Neural progenitor cell (in vitro differentiated cells): ENCODE results near the gene GDI2. TPM values are rescaled to one million over a fixed set of nuclear protein-coding genes. Genes with fewer than 3 reads are reported as not detected.

Experiments used
- DNase-seq: peaks from one replicate; pipeline ENCODE4 v3.0.0-alpha.2; 2016; ENCODE audit warnings: low spot score
- H2AFZ ChIP-seq: fragments of 200-600 bp; sonication (generic); replicated peaks from 2 replicates; pipeline ENCODE4 v1.6.1; 2016; ENCODE audit warnings: antibody characterized with exemption
- H3F3A ChIP-seq: fragments of 200-600 bp; sonication (generic); 2 replicates; pipeline ENCODE4 v1.6.1; 2016; ENCODE audit warnings: antibody characterized with exemption, low read depth
- H3K27ac ChIP-seq: fragments of 200-600 bp; sonication (generic); 2 replicates; pipeline ENCODE4 v1.5.1; 2016; ENCODE audit warnings: mild to moderate bottlenecking
- H3K27me3 ChIP-seq: fragments of 200-600 bp; sonication (generic); 2 replicates; pipeline ENCODE4 v1.6.1; 2016; ENCODE audit warnings: mild to moderate bottlenecking, moderate library complexity
- H3K36me3 ChIP-seq: fragments of 200-600 bp; sonication (generic); 2 replicates; pipeline ENCODE4 v1.5.1; 2016
- H3K4me1 ChIP-seq: fragments of 200-600 bp; sonication (generic); 2 replicates; pipeline ENCODE4 v1.6.1; 2016; ENCODE audit warnings: mixed run types
- H3K4me2 ChIP-seq: fragments of 200-600 bp; sonication (generic); 2 replicates; pipeline ENCODE4 v1.6.1; 2016
- H3K4me3 ChIP-seq: fragments of 200-600 bp; sonication (generic); 2 replicates; pipeline ENCODE4 v1.5.1; 2016
- H3K79me2 ChIP-seq: fragments of 200-600 bp; sonication (generic); 2 replicates; pipeline ENCODE4 v1.6.1; 2016; ENCODE audit warnings: low read depth
- H3K9ac ChIP-seq: fragments of 200-600 bp; sonication (generic); 2 replicates; pipeline ENCODE4 v1.6.1; 2016
- H3K9me3 ChIP-seq: fragments of 200-600 bp; sonication (generic); 2 replicates; pipeline ENCODE4 v1.5.1; 2016; ENCODE audit warnings: low read depth
- H4K20me1 ChIP-seq: fragments of 200-600 bp; sonication (generic); 2 replicates; pipeline ENCODE4 v1.6.1; 2016; ENCODE audit warnings: low read depth
- H3K27ac Mint-ChIP-seq: 3 replicates; pipeline ENCODE4 v1.8.0; 2021; ENCODE audit warnings: mixed read lengths
- H3K27me3 Mint-ChIP-seq: 2 replicates; pipeline ENCODE4 v1.8.0; 2022; ENCODE audit warnings: low read depth, mild to moderate bottlenecking, inconsistent platforms, moderate library complexity, mixed read lengths; ENCODE audit not compliant: insufficient read depth
- H3K36me3 Mint-ChIP-seq: 3 replicates; pipeline ENCODE4 v1.8.0; 2021; ENCODE audit warnings: mixed read lengths
- H3K4me1 Mint-ChIP-seq: 3 replicates; pipeline ENCODE4 v1.8.0; 2021; ENCODE audit warnings: mixed read lengths
- H3K4me3 Mint-ChIP-seq: 3 replicates; pipeline ENCODE4 v1.8.0; 2021; ENCODE audit warnings: mild to moderate bottlenecking, moderate library complexity, mixed read lengths
- H3K9me3 Mint-ChIP-seq: 3 replicates; pipeline ENCODE4 v1.8.0; 2020; ENCODE audit warnings: mixed read lengths
- CTCF ChIP-seq: fragments of 200-600 bp; sonication (generic); IDR thresholded peaks from 2 replicates; pipeline ENCODE4 v1.5.1; 2017; ENCODE audit warnings: antibody characterized with exemption, mild to moderate bottlenecking
- EZH2 ChIP-seq: fragments of 200-600 bp; sonication (generic); IDR thresholded peaks from 2 replicates; pipeline ENCODE4 v1.6.1; 2017; ENCODE audit warnings: antibody characterized with exemption, mild to moderate bottlenecking, moderate library complexity
- EZH2phosphoT487 ChIP-seq: fragments of 200-600 bp; sonication (generic); IDR thresholded peaks from 2 replicates; pipeline ENCODE4 v1.6.1; 2017; ENCODE audit warnings: antibody characterized with exemption
- total RNA-seq: library from RNA; depleted of rRNA; stranded (reverse); fragments of >200 nt; gene quantifications from 2 replicates; pipeline ENCODE4 v1.2.3, GENCODE V29; 2015; ENCODE audit warnings: low replicate concordance

The GDI2 gene
- total RNA-seq, 1 donor from 2014 or later: 592 TPM

GRCh38 chr10:5732141-5732540, 81.1 kb downstream of the GDI2 start:
- no peak for TF ChIP-seq CTCF
- no peak for TF ChIP-seq EZH2
- TF ChIP-seq EZH2phosphoT487: no peak
- Mint-ChIP-seq H3K4me1 (peaks cover 2% of the 10 kb centered on the region), H3K9me3 (no peaks in the 10 kb centered on the region), H3K36me3 (peaks cover 9% of the 10 kb centered on the region), H3K27me3 (no peaks in the 10 kb centered on the region), H3K27ac (no peak overlapping the region), H3K4me3 (no peak overlapping the region)
- Histone ChIP-seq H3F3A (no peaks in the 10 kb centered on the region), H3K36me3 (peaks cover 3% of the 10 kb centered on the region), H3K9me3 (no peaks in the 10 kb centered on the region), H2AFZ (no peak overlapping the region), H3K27me3 (no peaks in the 10 kb centered on the region), H3K27ac (no peak overlapping the region), H3K4me3 (no peak overlapping the region), H3K9ac (no peak overlapping the region), H3K4me2 (no peak overlapping the region), H3K79me2 (no peaks in the 10 kb centered on the region), H3K4me1 (no peaks in the 10 kb centered on the region), H4K20me1 (no peaks in the 10 kb centered on the region)
- no peak for DNase-seq

GRCh38 chr10:5731559-5731958, 81.7 kb downstream of the GDI2 start:
- Histone ChIP-seq H3K27me3 (no peaks in the 10 kb centered on the region), H3K4me1 (no peaks in the 10 kb centered on the region), H4K20me1 (no peaks in the 10 kb centered on the region), H3K4me3 (no peak overlapping the region), H3K4me2 (no peak overlapping the region), H3K9ac (no peak overlapping the region), H3K9me3 (no peaks in the 10 kb centered on the region), H3F3A (no peaks in the 10 kb centered on the region), H3K36me3 (peaks cover 3% of the 10 kb centered on the region), H3K79me2 (no peaks in the 10 kb centered on the region), H2AFZ (no peak overlapping the region), H3K27ac (no peak overlapping the region)
- peaks cover 8% of the 10 kb centered on the region for H3K36me3 Mint-ChIP-seq
- H3K9me3 Mint-ChIP-seq: no peaks in the 10 kb centered on the region
- TF ChIP-seq EZH2phosphoT487: no peak
- no peak for TF ChIP-seq EZH2
- no peak for TF ChIP-seq CTCF
- H3K27ac Mint-ChIP-seq: no peak overlapping the region
- H3K4me1 Mint-ChIP-seq: no peaks in the 10 kb centered on the region
- no peak overlapping the region for H3K4me3 Mint-ChIP-seq
- DNase-seq: no peak
- no peaks in the 10 kb centered on the region for H3K27me3 Mint-ChIP-seq

GRCh38 chr10:5730766-5731165, 82.5 kb downstream of the GDI2 start:
- DNase-seq: no peak
- no peak for TF ChIP-seq CTCF
- no peak for TF ChIP-seq EZH2
- no peak for TF ChIP-seq EZH2phosphoT487
- H3K36me3 ChIP-seq: peaks cover 3% of the 10 kb centered on the region
- no peaks in the 10 kb centered on the region for H3F3A ChIP-seq
- H3K27ac ChIP-seq: no peak overlapping the region
- H3K9me3 ChIP-seq: no peaks in the 10 kb centered on the region
- H3K4me1 ChIP-seq: no peaks in the 10 kb centered on the region
- no peak overlapping the region for H3K4me3 ChIP-seq
- H2AFZ ChIP-seq: no peak overlapping the region
- Mint-ChIP-seq H3K27me3 (no peaks in the 10 kb centered on the region), H3K36me3 (peaks cover 9% of the 10 kb centered on the region), H3K27ac (no peak overlapping the region), H3K9me3 (no peaks in the 10 kb centered on the region), H3K4me1 (no peaks in the 10 kb centered on the region), H3K4me3 (no peak overlapping the region)
- no peak overlapping the region for H3K9ac ChIP-seq
- no peak overlapping the region for H3K4me2 ChIP-seq
- H3K27me3 ChIP-seq: no peaks in the 10 kb centered on the region
- H4K20me1 ChIP-seq: no peaks in the 10 kb centered on the region
- no peaks in the 10 kb centered on the region for H3K79me2 ChIP-seq
